Measurements from ENCODE around the gene SLC41A1. TPM values are rescaled to one million over a fixed set of nuclear protein-coding genes. Genes with fewer than 3 reads are reported as not detected.
A peak's percentile ranks its signal among the peaks of the same experiment; 100 is the strongest.

The SLC41A1 gene
- total and polyA plus RNA-seq, 2 experiments from 2014 or later = 44.5 to 52.1 TPM

DNA sequence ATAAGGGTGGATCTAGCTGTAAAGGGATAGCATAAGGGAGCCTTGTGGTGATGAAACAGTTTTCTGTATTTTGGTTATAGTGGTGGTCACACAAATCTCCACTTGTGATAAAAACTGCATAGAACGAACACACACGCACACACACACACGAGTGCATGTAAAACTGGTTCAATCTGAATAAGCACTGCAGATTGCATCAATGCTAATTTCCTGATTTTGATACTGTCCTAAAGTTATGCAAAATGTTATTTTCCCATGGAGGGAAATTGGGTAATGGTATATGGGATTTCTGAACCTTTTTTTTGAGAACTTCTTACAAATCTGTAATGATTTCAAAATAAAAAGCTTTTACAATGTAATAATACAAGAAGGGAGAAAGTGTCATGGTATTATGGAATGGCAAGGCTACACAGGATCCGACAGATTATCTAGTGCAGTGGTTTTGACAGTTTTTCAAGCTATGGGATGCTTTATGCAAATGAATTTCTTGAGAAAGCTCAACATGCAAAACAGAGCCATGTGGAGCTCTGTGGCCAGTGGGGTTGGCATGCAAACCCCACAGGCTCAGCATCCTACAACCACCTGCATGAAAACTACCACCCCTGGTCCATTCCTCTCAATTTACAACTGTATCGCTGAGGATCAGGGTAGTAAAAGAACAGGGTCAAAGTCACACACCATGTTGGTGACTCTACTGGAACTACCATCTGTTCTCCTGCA is 18.8 kb downstream of the SLC41A1 start:
- TF ChIP-seq, protein P1, sequence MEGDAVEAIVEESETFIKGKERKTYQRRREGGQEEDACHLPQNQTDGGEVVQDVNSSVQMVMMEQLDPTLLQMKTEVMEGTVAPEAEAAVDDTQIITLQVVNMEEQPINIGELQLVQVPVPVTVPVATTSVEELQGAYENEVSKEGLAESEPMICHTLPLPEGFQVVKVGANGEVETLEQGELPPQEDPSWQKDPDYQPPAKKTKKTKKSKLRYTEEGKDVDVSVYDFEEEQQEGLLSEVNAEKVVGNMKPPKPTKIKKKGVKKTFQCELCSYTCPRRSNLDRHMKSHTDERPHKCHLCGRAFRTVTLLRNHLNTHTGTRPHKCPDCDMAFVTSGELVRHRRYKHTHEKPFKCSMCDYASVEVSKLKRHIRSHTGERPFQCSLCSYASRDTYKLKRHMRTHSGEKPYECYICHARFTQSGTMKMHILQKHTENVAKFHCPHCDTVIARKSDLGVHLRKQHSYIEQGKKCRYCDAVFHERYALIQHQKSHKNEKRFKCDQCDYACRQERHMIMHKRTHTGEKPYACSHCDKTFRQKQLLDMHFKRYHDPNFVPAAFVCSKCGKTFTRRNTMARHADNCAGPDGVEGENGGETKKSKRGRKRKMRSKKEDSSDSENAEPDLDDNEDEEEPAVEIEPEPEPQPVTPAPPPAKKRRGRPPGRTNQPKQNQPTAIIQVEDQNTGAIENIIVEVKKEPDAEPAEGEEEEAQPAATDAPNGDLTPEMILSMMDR (IDR thresholded peaks at IDR 0.05; ENCODE audit: low read depth, low read length) = no peak
- Histone ChIP-seq H3K27ac (peak overlapping the region; percentile 80), H3K4me1 (ENCODE audit: low read depth) (peaks cover 10% of the 10 kb centered on the region), H3K9me3 (ENCODE audit: low read depth) (no peaks in the 10 kb centered on the region), H3K4me3 (no peak overlapping the region), H3K36me3 (peaks cover 70% of the 10 kb centered on the region), H3K27me3 (no peaks in the 10 kb centered on the region)
- no peak for DNase-seq (ENCODE audit: low read depth in 1 of 2, low spot score in 1 of 2)

DNA sequence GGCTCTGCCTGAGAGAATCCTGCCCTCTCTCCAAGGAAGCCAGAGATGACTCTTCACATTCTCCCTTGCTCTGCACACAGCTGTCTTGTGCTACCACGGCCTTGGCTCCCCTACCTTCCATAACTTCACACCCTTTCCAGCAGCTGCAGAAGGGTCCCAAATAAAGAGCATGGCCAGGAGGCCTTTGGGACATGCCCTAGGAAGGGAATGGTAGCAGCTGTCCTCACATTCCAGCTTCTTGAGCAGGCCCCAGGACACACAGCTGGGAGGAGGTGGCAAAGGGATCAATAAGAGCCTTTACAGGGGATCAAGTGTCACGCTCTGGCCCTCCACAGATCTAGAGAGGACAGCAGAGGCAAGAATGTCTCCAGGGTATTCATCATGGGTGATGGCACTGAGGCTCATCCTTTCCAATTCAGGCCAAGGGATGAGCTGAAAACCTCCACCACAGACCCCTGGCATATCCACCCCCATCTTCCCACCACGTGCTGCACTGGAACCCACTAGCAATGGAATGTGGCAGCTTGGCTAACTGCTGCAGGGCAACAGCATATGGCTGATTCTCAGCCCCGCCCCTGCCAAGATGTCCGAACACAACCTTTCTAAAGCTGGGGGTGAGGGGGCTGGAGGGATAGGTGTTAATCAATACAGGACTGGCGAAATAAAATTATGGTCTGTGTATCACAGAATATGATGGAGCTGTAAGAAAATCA is 19.9 kb downstream of the SLC41A1 start:
- no peak for DNase-seq (ENCODE audit: low read depth in 1 of 2, low spot score in 1 of 2)
- Histone ChIP-seq H3K27ac (peak overlapping the region; percentile 80), H3K27me3 (no peaks in the 10 kb centered on the region), H3K4me1 (ENCODE audit: low read depth) (peaks cover 10% of the 10 kb centered on the region), H3K9me3 (ENCODE audit: low read depth) (no peaks in the 10 kb centered on the region), H3K36me3 (peaks cover 60% of the 10 kb centered on the region), H3K4me3 (no peak overlapping the region)
- TF ChIP-seq, protein P1 (IDR thresholded peaks at IDR 0.05; ENCODE audit: low read depth, low read length) = no peak

DNA sequence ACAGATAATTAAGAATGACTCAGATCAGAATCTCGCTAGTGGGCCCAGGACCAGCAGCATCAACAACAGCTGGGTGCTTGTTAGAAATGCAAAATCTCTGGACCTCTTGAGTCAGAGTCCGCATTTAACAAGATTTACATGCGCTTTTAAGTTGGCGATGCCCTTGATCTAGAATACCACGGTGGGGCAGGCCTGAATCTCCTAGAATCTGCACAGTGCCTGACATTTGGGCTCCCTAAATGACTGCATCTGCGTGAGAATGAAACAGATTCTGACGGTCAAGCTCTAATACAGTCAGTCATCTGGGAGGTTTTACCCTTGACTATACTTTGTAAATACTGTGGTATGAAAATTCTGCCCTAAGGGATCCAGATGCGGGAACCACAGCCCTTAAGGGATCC is 20.5 kb downstream of the SLC41A1 start:
- DNase-seq (ENCODE audit: low read depth in 1 of 2, low spot score in 1 of 2) = no peak
- H3K4me1 ChIP-seq (ENCODE audit: low read depth) = peaks cover 7% of the 10 kb centered on the region
- peaks cover 58% of the 10 kb centered on the region for H3K36me3 ChIP-seq
- H3K9me3 ChIP-seq (ENCODE audit: low read depth) = no peaks in the 10 kb centered on the region
- TF ChIP-seq, protein P1 (IDR thresholded peaks at IDR 0.05; ENCODE audit: low read depth, low read length) = no peak
- H3K27ac ChIP-seq = peak overlapping the region; percentile 80
- no peak overlapping the region for H3K4me3 ChIP-seq
- no peaks in the 10 kb centered on the region for H3K27me3 ChIP-seq

DNA sequence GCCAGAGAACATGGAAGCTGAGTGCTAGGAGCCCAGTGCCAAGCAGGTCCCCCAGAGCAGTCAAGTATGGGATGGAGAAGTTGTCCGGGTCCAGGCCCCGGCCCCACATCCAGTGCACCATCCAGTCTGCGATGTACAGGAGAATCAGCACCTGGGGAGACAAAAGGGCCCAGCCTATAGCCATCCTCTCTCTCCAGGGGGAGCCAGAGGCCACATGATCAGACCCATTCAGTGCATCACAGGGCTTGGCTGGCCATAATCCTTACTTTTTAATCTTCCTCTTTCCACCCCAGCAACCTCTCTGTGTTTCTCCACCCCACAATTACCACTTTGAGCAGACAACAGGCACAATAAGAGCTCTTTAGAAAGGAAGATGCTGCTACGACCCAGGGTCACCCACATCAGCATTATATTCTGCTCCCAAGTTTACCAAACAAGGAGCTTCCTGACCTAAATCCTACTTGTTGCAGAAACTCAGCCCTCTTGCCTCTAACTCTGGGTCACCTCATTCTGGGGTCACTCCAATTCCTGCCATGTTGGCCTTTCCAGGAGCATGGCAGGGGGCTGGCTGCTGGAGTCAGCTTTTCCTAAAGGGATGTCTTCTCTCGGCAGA is 21.3 kb downstream of the SLC41A1 start:
- Histone ChIP-seq H3K27ac (peak overlapping the region; percentile 80), H3K4me3 (no peak overlapping the region), H3K9me3 (ENCODE audit: low read depth) (no peaks in the 10 kb centered on the region), H3K27me3 (no peaks in the 10 kb centered on the region), H3K36me3 (peaks cover 54% of the 10 kb centered on the region), H3K4me1 (ENCODE audit: low read depth) (no peaks in the 10 kb centered on the region)
- TF ChIP-seq, protein P1 (IDR thresholded peaks at IDR 0.05; ENCODE audit: low read depth, low read length) = peak; percentile 84
- DNase-seq (ENCODE audit: low read depth in 1 of 2, low spot score in 1 of 2) = peak; percentile 64 to 70

DNA sequence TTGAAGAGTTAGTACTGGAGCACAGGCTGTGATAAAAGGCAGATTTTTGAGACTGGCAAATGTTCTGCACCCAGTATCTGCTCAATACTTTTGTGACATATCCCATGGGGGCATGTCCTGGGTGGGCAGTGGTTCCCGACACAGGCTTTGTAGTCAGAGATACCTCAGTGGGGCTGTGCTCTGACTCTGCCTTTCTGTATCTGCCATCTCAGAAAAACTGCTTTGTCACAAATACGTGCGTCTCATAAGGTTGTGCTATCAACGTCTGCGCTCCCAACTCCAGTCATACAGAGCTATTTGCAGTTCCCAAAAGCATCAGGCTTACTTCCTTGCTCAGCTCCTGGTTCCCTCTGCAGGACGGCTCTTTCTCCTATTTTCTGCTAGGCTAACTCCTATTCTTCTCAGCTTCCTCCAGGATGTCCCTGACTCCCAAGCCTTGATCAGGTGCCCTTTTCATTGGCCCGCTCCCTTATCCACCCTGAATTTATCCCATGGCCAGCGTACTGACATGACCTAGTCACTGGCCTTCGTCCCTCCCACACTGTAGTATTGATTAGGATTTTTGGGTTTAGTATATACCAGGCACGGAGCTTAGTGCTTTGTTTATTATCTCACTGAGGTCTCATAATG is 25.6 kb downstream of the SLC41A1 start:
- TF ChIP-seq, protein P1 (IDR thresholded peaks at IDR 0.05; ENCODE audit: low read depth, low read length) = no peak
- Histone ChIP-seq H3K4me1 (ENCODE audit: low read depth) (no peaks in the 10 kb centered on the region), H3K27ac (no peak overlapping the region), H3K9me3 (ENCODE audit: low read depth) (no peaks in the 10 kb centered on the region), H3K36me3 (peaks cover 19% of the 10 kb centered on the region), H3K4me3 (no peak overlapping the region), H3K27me3 (no peaks in the 10 kb centered on the region)
- no peak for DNase-seq (ENCODE audit: low read depth in 1 of 2, low spot score in 1 of 2)
